NCI-H146 treated with DMSO at 0.1 percent for 48 hours (cell line): Measurements from ENCODE around the gene MINDY4.

Experiments used
- DNase-seq: peaks from one replicate; lab custom pipeline; 2025; ENCODE audit not compliant: unreplicated experiment; lab: John Stamatoyannopoulos, UW

Gene MINDY4

GRCh38 chr7:30741289-30741688 lies 29.9 kb upstream of the MINDY4 start:
- no peak for DNase-seq

- no peak for DNase-seq
These were observed 27.7 kb upstream of the MINDY4 start for GRCh38 chr7:30743371-30744074.

GRCh38 chr7:30744075-30744417 lies 27.2 kb upstream of the MINDY4 start:
- no peak for DNase-seq

- no peak for DNase-seq
These were observed 25.8 kb upstream of the MINDY4 start for GRCh38 chr7:30745261-30745941.

- no peak for DNase-seq
These were observed 21.2 kb upstream of the MINDY4 start for GRCh38 chr7:30750010-30750409.

GRCh38 chr7:30750683-30751650 lies 20.2 kb upstream of the MINDY4 start:
- DNase-seq, result no peak

- DNase-seq, result no peak
These were observed 19.4 kb upstream of the MINDY4 start, which contains the start of gene INMT for GRCh38 chr7:30751696-30752273. Gene INMT, plus strand, starts transcription at chr7:30752135. Its CDS starts 16 bp downstream, at chr7:30752151.

- no peak for DNase-seq
These were observed 18.7 kb upstream of the MINDY4 start for GRCh38 chr7:30752484-30752883.

GRCh38 chr7:30752979-30753378 lies 18.2 kb upstream of the MINDY4 start:
- no peak for DNase-seq

GRCh38 chr7:30754315-30754877 lies 16.8 kb upstream of the MINDY4 start:
- DNase-seq, result no peak

GRCh38 chr7:30755384-30756154 lies 15.6 kb upstream of the MINDY4 start:
- DNase-seq, result no peak

GRCh38 chr7:30757342-30757692 lies 13.9 kb upstream of the MINDY4 start:
- DNase-seq, result no peak

- DNase-seq, result no peak
These were observed 10.6 kb upstream of the MINDY4 start for GRCh38 chr7:30760514-30761213.

- DNase-seq, result no peak
These were observed 9.7 kb upstream of the MINDY4 start for GRCh38 chr7:30761214-30762156.

- DNase-seq, result no peak
These were observed 6.9 kb upstream of the MINDY4 start for GRCh38 chr7:30764030-30764975.

GRCh38 chr7:30765408-30765807 lies 5.8 kb upstream of the MINDY4 start:
- DNase-seq, result no peak

GRCh38 chr7:30770845-30771173 lies 408 bp upstream of the MINDY4 start:
- no peak for DNase-seq
